GM12878 (cell line): ENCODE results near the gene PDZD2. TPM values are rescaled to one million over a fixed set of nuclear protein-coding genes. Genes with fewer than 3 reads are reported as not detected.

Experiments
- ATAC-seq: fragments of 200-7000 bp; cut with Tn5 transposase; 3 replicates; pipeline ENCODE4 v1.9.1; 2020; ENCODE audit warnings: mild to moderate bottlenecking, moderate library complexity
- BruUV-seq: library from RNA; stranded (reverse); fragments of 400-500 nt; replicated peaks from 2 replicates; lab custom pipeline; 2021; lab: Mats Ljungman, UMichigan
- CTCF ChIA-PET: fragments of 300-600 bp; sonication (Branson Sonifier 250); formaldehyde crosslinking; extraction: SDS; loops from one replicate; lab custom pipeline; 2021; ENCODE audit warnings: inconsistent platforms; lab: Yijun Ruan, JAX
- POLR2A ChIA-PET: fragments of 350-600 bp; formaldehyde crosslinking; extraction: SDS; loops from one replicate; lab custom pipeline; 2021; ENCODE audit warnings: inconsistent platforms; lab: Charles Lee
- RAD21 ChIA-PET: fragments of 300-600 bp; sonication (Branson Sonifier 250); formaldehyde crosslinking; loops from one replicate; lab custom pipeline; 2023; ENCODE audit warnings: antibody characterized with exemption; ENCODE audit not compliant: unreplicated experiment; lab: Charles Lee
- SMC1A ChIA-PET: fragments of 300-600 bp; sonication (Branson Sonifier 250); formaldehyde crosslinking; loops from one replicate; lab custom pipeline; 2023; ENCODE audit not compliant: unreplicated experiment, uncharacterized antibody; lab: Charles Lee
- DNase-seq: peaks from one replicate; pipeline ENCODE4 v3.0.0-alpha.2; 2011; ENCODE audit warnings: low read depth, low spot score
- FAIRE-seq: peaks from 3 replicates; lab custom pipeline; 2011; peaks lifted over from hg19 to GRCh38; lab: Jason Lieb, UNC
- H2AFZ ChIP-seq: 2 replicates; pipeline ENCODE4 v1.6.0; 2011; ENCODE audit warnings: low read depth, low read length, control low read depth; ENCODE audit not compliant: control insufficient read depth
- H3K27ac ChIP-seq: 2 replicates; pipeline ENCODE4 v1.5.1; 2011; ENCODE audit warnings: control low read depth; ENCODE audit not compliant: control insufficient read depth, insufficient read depth
- H3K27me3 ChIP-seq, 2 experiments: replicated peaks in 1 of 2; 2 replicates each; pipeline versions ENCODE4 v1.6.0 to v1.6.1; 2011; ENCODE audit warnings: low read length in 1 of 2; ENCODE audit not compliant: control insufficient read depth in 2 of 2, insufficient read depth in 2 of 2
- H3K36me3 ChIP-seq, 2 experiments: 2 replicates each; pipeline ENCODE4 v1.5.1; 2011; ENCODE audit warnings: low read length in 1 of 2; ENCODE audit not compliant: control insufficient read depth in 2 of 2, insufficient read depth in 2 of 2
- H3K4me1 ChIP-seq: 2 replicates; pipeline ENCODE4 v1.6.1; 2011; ENCODE audit warnings: mild to moderate bottlenecking, low read length, moderate library complexity, mixed read lengths; ENCODE audit not compliant: control insufficient read depth, insufficient read depth
- H3K4me2 ChIP-seq: 2 replicates; pipeline ENCODE4 v1.6.0; 2011; ENCODE audit warnings: control low read depth; ENCODE audit not compliant: control insufficient read depth, insufficient read depth
- H3K4me3 ChIP-seq: fragments of 200-600 bp; sonication (generic); 2 replicates; pipeline ENCODE4 v1.5.1; 2016
- H3K79me2 ChIP-seq: 2 replicates; pipeline ENCODE4 v1.6.0; 2011; ENCODE audit warnings: low read length; ENCODE audit not compliant: control insufficient read depth, insufficient read depth
- H3K9ac ChIP-seq: 2 replicates; pipeline ENCODE4 v1.8.0; 2011; ENCODE audit warnings: low read length, control low read depth, mixed read lengths; ENCODE audit not compliant: control insufficient read depth, insufficient read depth
- H3K9me3 ChIP-seq: replicated peaks from 3 replicates; pipeline ENCODE4 v1.5.1; 2011; ENCODE audit warnings: mild to moderate bottlenecking, low read length; ENCODE audit not compliant: control insufficient read depth, insufficient read depth
- H4K20me1 ChIP-seq: 2 replicates; pipeline ENCODE4 v1.6.0; 2011; ENCODE audit not compliant: control insufficient read depth, insufficient read depth
- BCL11A ChIP-seq: IDR thresholded peaks from 2 replicates; pipeline ENCODE4 v1.6.1; 2011; ENCODE audit warnings: low read depth, low read length
- ETV6 ChIP-seq, 2 experiments: fragments of 450-650 bp in 1 of 2; IDR thresholded peaks in 1 of 2; conservative IDR thresholded peaks in 1 of 2; 2 replicates each; pipeline ENCODE4 v1.6.1; 2014; ENCODE audit warnings: antibody characterized with exemption in 1 of 2, borderline replicate concordance in 1 of 2, low read depth in 1 of 2, mild to moderate bottlenecking in 1 of 2, moderate library complexity in 1 of 2
- HDAC2 ChIP-seq: fragments of 200-600 bp; sonication (generic); IDR thresholded peaks from 2 replicates; pipeline ENCODE4 v1.6.1; 2017
- NR2C2 ChIP-seq: IDR thresholded peaks from 2 replicates; pipeline ENCODE4 v1.6.1; 2011; ENCODE audit warnings: borderline replicate concordance, low read depth; ENCODE audit not compliant: control insufficient read depth, insufficient read length
- PML ChIP-seq: IDR thresholded peaks from 2 replicates; pipeline ENCODE4 v1.6.1; 2012; ENCODE audit warnings: low read length, inconsistent platforms
- POU2F2 ChIP-seq: IDR thresholded peaks from 3 replicates; pipeline ENCODE4 v1.6.1; 2011; ENCODE audit warnings: low read depth, mild to moderate bottlenecking, low read length, borderline replicate concordance
- RAD21 ChIP-seq: IDR thresholded peaks from 2 replicates; pipeline ENCODE4 v1.6.1; 2011; ENCODE audit warnings: mild to moderate bottlenecking, low read depth, low read length, moderate library complexity; ENCODE audit not compliant: insufficient read depth
- RB1 ChIP-seq: fragments of 450-650 bp; formaldehyde crosslinking; IDR thresholded peaks from 2 replicates; pipeline ENCODE4 v1.6.1; 2017; ENCODE audit warnings: mild to moderate bottlenecking, borderline replicate concordance
- RBBP5 ChIP-seq: fragments of 200-600 bp; sonication (generic); conservative IDR thresholded peaks from 2 replicates; pipeline ENCODE4 v1.6.1; 2016
- RELA ChIP-seq: fragments of 450-650 bp; IDR thresholded peaks from 2 replicates; pipeline ENCODE4 v1.8.0; 2014; ENCODE audit warnings: borderline replicate concordance; ENCODE audit not compliant: partially characterized antibody
- TCF7 ChIP-seq: IDR thresholded peaks from 2 replicates; pipeline ENCODE4 v1.6.1; 2014; ENCODE audit warnings: antibody characterized with exemption, borderline replicate concordance
- WRNIP1 ChIP-seq: IDR thresholded peaks from 2 replicates; pipeline ENCODE4 v1.6.1; 2011; ENCODE audit warnings: low read depth, low read length, improper control_type of control experiment, borderline replicate concordance
- ZNF384 ChIP-seq: IDR thresholded peaks from 2 replicates; pipeline ENCODE4 v1.6.1; 2012; ENCODE audit warnings: low read depth, mild to moderate bottlenecking, low read length, improper control_type of control experiment, borderline replicate concordance
- ZNF687 ChIP-seq: fragments of 450-650 bp; IDR thresholded peaks from 2 replicates; pipeline ENCODE4 v1.6.1; 2017; ENCODE audit warnings: mild to moderate bottlenecking, moderate library complexity
- WGBS: methylation state at CpG from one replicate; pipeline ENCODE4 v1.1.6; 2016; ENCODE audit warnings: low lambda C conversion rate; ENCODE audit not compliant: insufficient replicate concordance, insufficient coverage; ENCODE audit errors: missing lambda C conversion rate; 5-methylcytosine and 5-hydroxymethylcytosine counted together
- in situ Hi-C: fragments of 300-500 bp; cut with MboI; formaldehyde crosslinking; loops from 9 replicates; pipeline ENCODE4 v1.14.3; 2018; ENCODE audit warnings: mixed read lengths
- intact Hi-C: fragments of 100-400 bp; cut with micrococcal nuclease; formaldehyde crosslinking; loops from one replicate; pipeline ENCODE4 v1.14.2; 2022; ENCODE audit not compliant: unreplicated experiment
- polyA plus RNA-seq, 11 experiments: library from polyadenylated mRNA; depleted of rRNA in 4 of 11; unstranded in 6 of 11; stranded (reverse) in 5 of 11; fragments of >200 nt; fragmentation: Nextera tagmentation in 4 of 11; fragmentation: Illumina TruSeq in 1 of 11; extraction: Ambion mirVana in 4 of 11; extraction: Trizol in 1 of 11; gene quantifications; 1 replicate in 1 of 11; 2 replicates in 10 of 11; pipeline versions ENCODE4 v1.2.1 to v1.2.3, GENCODE V29; 2011 to 2016; ENCODE audit warnings: inconsistent platforms in 2 of 11, missing spikeins in 2 of 11, low read depth in 1 of 11
- total RNA-seq, 4 experiments: library from RNA; depleted of rRNA in 3 of 4; stranded (reverse); fragments of >200 nt in 3 of 4; fragmentation: Illumina TruSeq in 1 of 4; extraction: Trizol in 1 of 4; gene quantifications; 2 replicates each; pipeline versions ENCODE4 v1.2.1 to v1.2.3, GENCODE V29; 2013 to 2021

Gene PDZD2
- total and polyA plus RNA-seq, 10 of the 15 experiments (the other 5 are each of a cell fraction or from before 2014, with no cell fraction given): 0.01 to 0.58 (median 0.29) TPM; not detected in 3

- Histone ChIP-seq H3K36me3 (no peaks in the 10 kb centered on the region), H3K27me3 (no peaks in the 10 kb centered on the region), H3K79me2 (no peaks in the 10 kb centered on the region), H3K4me3 (no peak overlapping the region), H3K9ac (no peak overlapping the region), H3K4me2 (no peak overlapping the region), H4K20me1 (no peaks in the 10 kb centered on the region), H3K9me3 (no peaks in the 10 kb centered on the region), H2AFZ (no peak overlapping the region), H3K27ac (no peak overlapping the region), H3K4me1 (no peaks in the 10 kb centered on the region)
- no TSS peak for BruUV-seq
- RAD21 ChIA-PET: no interaction called here
- CTCF ChIA-PET: no interaction called here
- no peak for DNase-seq
- POLR2A ChIA-PET: no interaction called here
- in situ Hi-C loops: no loop called here
- no peak for TF ChIP-seq RB1
- no peak for TF ChIP-seq POU2F2
- TF ChIP-seq TCF7: no peak
- FAIRE-seq: no peak
- no peak for ATAC-seq
- intact Hi-C loops: no loop called here
- SMC1A ChIA-PET: no interaction called here
- 25% methylated on average over 3 of the region's 3 CpGs for WGBS
Observed at GRCh38 chr5:31962871-31963307, 324.0 kb downstream of the PDZD2 start.

- ChIA-PET POLR2A (no interaction called here), RAD21 (no interaction called here), SMC1A (no interaction called here), CTCF (no interaction called here)
- in situ Hi-C loops (no loop called here), intact Hi-C loops (no loop called here)
- DNase-seq: no peak
- FAIRE-seq: no peak
- no peak overlapping the region for H3K9ac ChIP-seq
- no peaks in the 10 kb centered on the region for H4K20me1 ChIP-seq
- H3K4me3 ChIP-seq: no peak overlapping the region
- no peaks in the 10 kb centered on the region for H3K79me2 ChIP-seq
- WGBS: 24% methylated on average over 13 of the region's 13 CpGs
- H3K27ac ChIP-seq: no peak overlapping the region
- no peak overlapping the region for H3K4me2 ChIP-seq
- H3K36me3 ChIP-seq: no peaks in the 10 kb centered on the region
- BruUV-seq: no TSS peak
- H3K4me1 ChIP-seq: no peaks in the 10 kb centered on the region
- TF ChIP-seq NR2C2: no peak
- TF ChIP-seq ZNF384: no peak
- TF ChIP-seq WRNIP1: no peak
- TF ChIP-seq RELA: no peak
- no peak for TF ChIP-seq ZNF687
- no peak for TF ChIP-seq BCL11A
- TF ChIP-seq HDAC2: no peak
- no peak for TF ChIP-seq PML
- no peak for TF ChIP-seq RBBP5
- no peak for TF ChIP-seq RAD21
- TF ChIP-seq ETV6 (conservative IDR thresholded peaks at IDR 0.05 in 1 of 2, IDR thresholded peaks at IDR 0.05 in 1 of 2; ENCODE audit: borderline replicate concordance in 1 of 2, low read depth in 1 of 2): no peak
- no peaks in the 10 kb centered on the region for H3K27me3 ChIP-seq
- H3K9me3 ChIP-seq: no peaks in the 10 kb centered on the region
- H2AFZ ChIP-seq: no peak overlapping the region
- ATAC-seq: no peak
Observed at GRCh38 chr5:31963358-31964006, 324.6 kb downstream of the PDZD2 start.
